ENCODE results near the gene CDC26.

DNA sequence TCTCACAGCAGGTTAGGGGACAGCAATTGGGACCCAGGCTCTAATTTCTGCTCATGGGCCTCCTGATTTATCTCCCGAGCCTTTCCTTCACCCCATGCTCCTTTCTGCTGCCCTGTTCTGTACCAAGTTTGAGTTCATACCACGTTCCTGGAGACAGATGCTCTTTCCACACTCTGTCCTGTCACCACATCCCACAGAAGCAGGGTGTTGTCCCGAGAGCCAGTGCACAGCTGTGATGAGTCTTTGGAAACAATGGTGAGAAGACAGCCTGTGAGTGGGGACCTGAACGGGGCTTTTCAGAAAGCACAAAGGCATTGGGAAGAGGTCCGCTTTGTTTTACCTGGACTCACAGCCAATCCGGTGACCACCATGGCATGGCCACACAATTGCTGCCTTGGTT lies 47.3 kb upstream of the CDC26 start:
- TF ChIP-seq, protein P1, sequence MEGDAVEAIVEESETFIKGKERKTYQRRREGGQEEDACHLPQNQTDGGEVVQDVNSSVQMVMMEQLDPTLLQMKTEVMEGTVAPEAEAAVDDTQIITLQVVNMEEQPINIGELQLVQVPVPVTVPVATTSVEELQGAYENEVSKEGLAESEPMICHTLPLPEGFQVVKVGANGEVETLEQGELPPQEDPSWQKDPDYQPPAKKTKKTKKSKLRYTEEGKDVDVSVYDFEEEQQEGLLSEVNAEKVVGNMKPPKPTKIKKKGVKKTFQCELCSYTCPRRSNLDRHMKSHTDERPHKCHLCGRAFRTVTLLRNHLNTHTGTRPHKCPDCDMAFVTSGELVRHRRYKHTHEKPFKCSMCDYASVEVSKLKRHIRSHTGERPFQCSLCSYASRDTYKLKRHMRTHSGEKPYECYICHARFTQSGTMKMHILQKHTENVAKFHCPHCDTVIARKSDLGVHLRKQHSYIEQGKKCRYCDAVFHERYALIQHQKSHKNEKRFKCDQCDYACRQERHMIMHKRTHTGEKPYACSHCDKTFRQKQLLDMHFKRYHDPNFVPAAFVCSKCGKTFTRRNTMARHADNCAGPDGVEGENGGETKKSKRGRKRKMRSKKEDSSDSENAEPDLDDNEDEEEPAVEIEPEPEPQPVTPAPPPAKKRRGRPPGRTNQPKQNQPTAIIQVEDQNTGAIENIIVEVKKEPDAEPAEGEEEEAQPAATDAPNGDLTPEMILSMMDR (IDR thresholded peaks at IDR 0.05) = no peak
- TF ChIP-seq POLR2AphosphoS5 (IDR thresholded peaks at IDR 0.05) (no peak), EP300 (IDR thresholded peaks at IDR 0.05; ENCODE audit: low read depth) (no peak)

Measured in transverse colon (tissue), 4 donors.